ENCODE data around the gene C11orf91.

- TF ChIP-seq CTCF (IDR thresholded peaks at IDR 0.05) (no peak), POLR2AphosphoS5 (IDR thresholded peaks at IDR 0.05; ENCODE audit: insufficient read depth in 1 of 2, low read depth in 1 of 2) (no peak)
These were observed 41.1 kb downstream of the C11orf91 start for GRCh38 chr11:33659370-33660139.

Measured in vagina (tissue), 2 donors.